ENCODE data around the gene PRKCB. TPM values are rescaled to one million over a fixed set of nuclear protein-coding genes. Genes with fewer than 3 reads are reported as not detected.
A peak's percentile ranks its signal among the peaks of the same experiment; 100 is the strongest.

Gene PRKCB
- total RNA-seq, 1 donor from 2014 or later = 28.7 TPM

DNA sequence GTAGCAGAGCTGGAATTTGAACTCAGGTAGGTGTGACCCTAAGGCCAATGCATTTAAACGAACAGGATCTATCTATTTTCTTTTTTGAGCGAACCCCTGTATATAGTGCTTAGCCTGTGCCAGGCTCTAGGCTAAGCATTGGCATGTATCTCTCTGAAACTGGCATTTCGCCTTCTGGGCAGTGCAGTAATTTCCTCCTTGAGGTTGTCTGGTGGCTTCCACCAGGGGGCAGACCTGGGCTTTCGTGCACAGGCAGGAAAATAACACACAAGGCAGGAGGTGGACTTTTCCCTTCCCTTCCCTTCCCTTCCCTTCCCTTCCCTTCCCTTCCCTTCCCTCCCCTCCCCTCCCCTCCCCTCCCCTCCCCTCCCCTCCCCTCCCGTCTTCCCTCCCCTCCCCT lies 34.4 kb upstream of the PRKCB start:
- Mint-ChIP-seq H3K4me1 (ENCODE audit: unreplicated experiment) (peaks cover 11% of the 10 kb centered on the region), H3K27me3 (ENCODE audit: unreplicated experiment) (peaks cover 2% of the 10 kb centered on the region)

DNA sequence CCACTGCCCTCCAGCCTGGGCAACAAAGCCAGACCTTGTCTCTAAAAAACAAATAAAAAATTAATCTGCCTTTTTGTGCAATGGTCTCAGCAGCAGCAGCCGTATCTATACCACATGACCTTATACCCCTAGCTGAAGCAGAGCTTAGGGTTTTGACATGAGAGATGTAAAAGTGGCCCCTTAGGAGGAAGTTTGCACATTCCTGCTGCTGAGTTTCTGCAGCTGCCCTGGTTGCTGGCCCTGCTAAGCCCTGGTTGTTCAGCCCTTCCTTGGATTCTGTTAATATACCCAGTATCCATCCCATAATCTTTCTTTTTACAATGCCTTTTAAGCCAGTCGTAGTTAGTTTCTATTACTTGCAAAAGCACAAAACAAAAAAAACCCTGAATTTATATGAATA lies 33.0 kb upstream of the PRKCB start:
- TF ChIP-seq, protein P1, sequence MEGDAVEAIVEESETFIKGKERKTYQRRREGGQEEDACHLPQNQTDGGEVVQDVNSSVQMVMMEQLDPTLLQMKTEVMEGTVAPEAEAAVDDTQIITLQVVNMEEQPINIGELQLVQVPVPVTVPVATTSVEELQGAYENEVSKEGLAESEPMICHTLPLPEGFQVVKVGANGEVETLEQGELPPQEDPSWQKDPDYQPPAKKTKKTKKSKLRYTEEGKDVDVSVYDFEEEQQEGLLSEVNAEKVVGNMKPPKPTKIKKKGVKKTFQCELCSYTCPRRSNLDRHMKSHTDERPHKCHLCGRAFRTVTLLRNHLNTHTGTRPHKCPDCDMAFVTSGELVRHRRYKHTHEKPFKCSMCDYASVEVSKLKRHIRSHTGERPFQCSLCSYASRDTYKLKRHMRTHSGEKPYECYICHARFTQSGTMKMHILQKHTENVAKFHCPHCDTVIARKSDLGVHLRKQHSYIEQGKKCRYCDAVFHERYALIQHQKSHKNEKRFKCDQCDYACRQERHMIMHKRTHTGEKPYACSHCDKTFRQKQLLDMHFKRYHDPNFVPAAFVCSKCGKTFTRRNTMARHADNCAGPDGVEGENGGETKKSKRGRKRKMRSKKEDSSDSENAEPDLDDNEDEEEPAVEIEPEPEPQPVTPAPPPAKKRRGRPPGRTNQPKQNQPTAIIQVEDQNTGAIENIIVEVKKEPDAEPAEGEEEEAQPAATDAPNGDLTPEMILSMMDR (IDR thresholded peaks at IDR 0.05; ENCODE audit: unreplicated experiment) = no peak
- Mint-ChIP-seq H3K27ac (ENCODE audit: unreplicated experiment) (no peak overlapping the region), H3K27me3 (ENCODE audit: unreplicated experiment) (peaks cover 4% of the 10 kb centered on the region), H3K9me3 (ENCODE audit: unreplicated experiment) (no peaks in the 10 kb centered on the region), H3K4me1 (ENCODE audit: unreplicated experiment) (peaks cover 13% of the 10 kb centered on the region), H3K4me3 (ENCODE audit: unreplicated experiment) (no peak overlapping the region), H3K36me3 (ENCODE audit: low read depth, unreplicated experiment) (no peaks in the 10 kb centered on the region)
- DNase-seq (ENCODE audit: low spot score) = no peak

More for the DNA sequence above, 34.4 kb upstream of the PRKCB start:
- peak; percentile 82 for DNase-seq (ENCODE audit: low spot score)
- Mint-ChIP-seq H3K9me3 (ENCODE audit: unreplicated experiment) (no peaks in the 10 kb centered on the region), H3K4me3 (ENCODE audit: unreplicated experiment) (no peak overlapping the region), H3K36me3 (ENCODE audit: low read depth, unreplicated experiment) (no peaks in the 10 kb centered on the region), H3K27ac (ENCODE audit: unreplicated experiment) (no peak overlapping the region)
- TF ChIP-seq, protein P1 (IDR thresholded peaks at IDR 0.05; ENCODE audit: unreplicated experiment) = peak; percentile 69

DNA sequence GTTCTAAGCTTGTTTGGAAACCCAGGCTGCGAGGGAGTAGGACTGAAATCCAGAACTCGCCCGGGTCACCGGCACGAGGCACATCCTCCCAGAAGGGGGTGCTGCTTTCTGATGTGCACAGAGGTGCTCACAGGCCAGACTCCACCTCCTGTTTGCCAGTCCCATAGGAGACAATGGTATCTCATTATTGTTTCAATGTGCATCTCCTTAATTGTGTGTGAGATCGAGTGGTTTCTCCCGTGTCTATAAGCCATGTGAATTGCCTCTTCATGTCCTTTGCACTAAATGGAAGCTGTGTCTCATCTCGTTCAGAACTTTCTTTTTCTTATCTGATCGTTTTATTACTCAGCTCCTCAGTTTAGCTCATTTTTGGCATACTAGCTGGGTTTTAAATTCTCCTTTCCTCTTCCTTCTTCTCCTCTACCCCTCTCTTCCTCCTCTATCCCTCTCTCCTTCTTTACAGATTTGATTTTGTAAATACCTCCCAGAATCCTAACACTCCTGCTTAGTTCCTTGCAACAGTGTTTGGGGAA lies 32.1 kb upstream of the PRKCB start:
- Mint-ChIP-seq H3K4me3 (ENCODE audit: unreplicated experiment) (no peak overlapping the region), H3K27ac (ENCODE audit: unreplicated experiment) (no peak overlapping the region), H3K4me1 (ENCODE audit: unreplicated experiment) (peaks cover 13% of the 10 kb centered on the region), H3K27me3 (ENCODE audit: unreplicated experiment) (peaks cover 4% of the 10 kb centered on the region), H3K9me3 (ENCODE audit: unreplicated experiment) (no peaks in the 10 kb centered on the region), H3K36me3 (ENCODE audit: low read depth, unreplicated experiment) (no peaks in the 10 kb centered on the region)
- DNase-seq (ENCODE audit: low spot score) = peak; percentile 71
- TF ChIP-seq, protein P1 (IDR thresholded peaks at IDR 0.05; ENCODE audit: unreplicated experiment) = peak; percentile 31

DNA sequence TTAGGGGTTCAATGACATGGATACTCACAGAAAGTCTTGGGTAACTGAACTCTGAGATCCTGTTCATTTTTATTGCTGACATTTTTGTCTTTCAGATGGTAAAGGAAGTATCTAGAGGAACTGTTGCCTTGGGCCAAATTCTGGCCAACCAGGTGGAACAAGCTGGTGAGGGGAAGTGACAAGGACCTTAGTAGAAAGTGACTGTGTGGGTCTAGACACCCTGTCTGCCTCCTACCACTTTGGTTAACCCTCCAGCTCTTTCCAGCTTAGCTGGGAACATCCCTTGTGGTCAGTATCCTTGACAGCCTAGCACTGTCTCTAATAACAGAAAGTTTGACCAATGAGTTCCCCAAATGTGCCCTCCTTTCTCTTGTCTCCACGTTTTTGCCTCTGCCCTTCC lies 28.8 kb upstream of the PRKCB start:
- Mint-ChIP-seq H3K4me3 (ENCODE audit: unreplicated experiment) (no peak overlapping the region), H3K36me3 (ENCODE audit: low read depth, unreplicated experiment) (no peaks in the 10 kb centered on the region), H3K27ac (ENCODE audit: unreplicated experiment) (peak overlapping the region; percentile 16), H3K9me3 (ENCODE audit: unreplicated experiment) (no peaks in the 10 kb centered on the region), H3K4me1 (ENCODE audit: unreplicated experiment) (peaks cover 13% of the 10 kb centered on the region), H3K27me3 (ENCODE audit: unreplicated experiment) (peaks cover 4% of the 10 kb centered on the region)
- TF ChIP-seq, protein P1 (IDR thresholded peaks at IDR 0.05; ENCODE audit: unreplicated experiment) = no peak
- no peak for DNase-seq (ENCODE audit: low spot score)

DNA sequence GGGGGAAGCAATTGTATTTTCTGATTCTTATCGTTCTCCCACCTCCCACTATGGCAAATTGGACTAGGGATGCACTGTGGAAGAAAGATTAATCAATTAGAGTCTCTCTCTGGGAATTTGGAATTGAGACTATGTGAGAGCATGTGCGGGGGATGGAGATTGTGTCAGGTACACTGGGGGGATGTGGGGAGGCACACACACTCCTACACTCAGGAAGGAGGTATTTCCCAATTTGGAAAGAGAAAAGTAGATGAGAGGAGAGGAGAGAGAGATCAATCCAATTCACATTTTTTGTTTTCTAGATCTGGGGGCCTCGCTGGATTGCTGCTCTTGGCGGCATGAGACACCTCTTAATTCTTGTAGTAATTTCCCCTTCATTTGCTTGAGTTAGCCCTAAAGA lies 14.3 kb upstream of the PRKCB start:
- H3K27ac Mint-ChIP-seq (ENCODE audit: unreplicated experiment) = no peak overlapping the region
- peaks cover 3% of the 10 kb centered on the region for H3K27me3 Mint-ChIP-seq (ENCODE audit: unreplicated experiment)
- H3K36me3 Mint-ChIP-seq (ENCODE audit: low read depth, unreplicated experiment) = peaks cover 2% of the 10 kb centered on the region
- TF ChIP-seq, protein P1 (IDR thresholded peaks at IDR 0.05; ENCODE audit: unreplicated experiment) = no peak
- no peak for DNase-seq (ENCODE audit: low spot score)
- peaks cover 5% of the 10 kb centered on the region for H3K4me1 Mint-ChIP-seq (ENCODE audit: unreplicated experiment)
- no peak overlapping the region for H3K4me3 Mint-ChIP-seq (ENCODE audit: unreplicated experiment)
- no peaks in the 10 kb centered on the region for H3K9me3 Mint-ChIP-seq (ENCODE audit: unreplicated experiment)
